ENCODE measurements around the gene SHKBP1.
"Not testable (repeated sequence)": the region's sequence is repeated elsewhere in the genome, so short reads cannot be mapped to it uniquely, and the experiment has no call there.

Gene SHKBP1

GRCh38 chr19:40616178-40616577 lies 39.5 kb downstream of the SHKBP1 start:
- DNase-seq, result no peak

GRCh38 chr19:40616941-40617340 lies 40.3 kb downstream of the SHKBP1 start:
- no peak for DNase-seq

- DNase-seq, result no peak
Measured at GRCh38 chr19:40617961-40618360, 41.3 kb downstream of the SHKBP1 start.

DNA sequence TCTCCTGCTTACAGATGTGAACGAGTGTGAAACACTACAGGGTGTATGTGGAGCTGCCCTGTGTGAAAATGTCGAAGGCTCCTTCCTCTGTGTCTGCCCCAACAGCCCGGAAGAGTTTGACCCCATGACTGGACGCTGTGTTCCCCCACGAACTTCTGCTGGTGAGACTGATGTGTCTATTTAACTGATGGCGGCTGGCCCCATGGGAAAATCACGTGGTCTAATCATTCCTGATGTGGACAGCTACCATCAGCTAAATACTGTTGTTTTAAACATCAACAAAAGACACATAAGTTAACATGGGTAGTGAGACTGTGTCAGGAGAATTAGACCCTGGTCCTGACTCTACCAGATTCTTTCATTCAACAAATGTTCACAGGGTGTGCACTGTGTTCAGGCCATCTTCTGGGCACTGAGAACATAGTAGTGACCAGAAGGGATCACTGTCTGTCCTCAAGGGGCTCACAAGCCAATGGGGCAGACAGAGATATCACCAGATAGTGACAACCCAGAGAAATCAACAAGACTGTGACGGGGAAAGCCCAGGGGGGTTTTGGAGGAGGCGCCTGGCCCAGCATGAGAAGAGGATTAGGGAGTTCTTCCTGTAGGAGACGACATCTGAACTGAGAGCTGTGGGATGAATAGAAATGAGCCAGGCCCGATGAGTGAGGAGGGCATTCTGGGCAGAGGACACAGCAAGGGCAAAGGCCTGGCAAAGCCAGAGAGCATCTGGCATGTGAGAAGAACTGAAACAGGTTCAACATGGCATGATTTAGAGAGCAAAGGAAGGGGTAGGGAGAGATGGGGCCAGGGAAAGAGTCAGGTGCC lies 42.9 kb downstream of the SHKBP1 start:
- no peak for DNase-seq

GRCh38 chr19:40620161-40620485 lies 43.5 kb downstream of the SHKBP1 start:
- DNase-seq, result no peak

DNA sequence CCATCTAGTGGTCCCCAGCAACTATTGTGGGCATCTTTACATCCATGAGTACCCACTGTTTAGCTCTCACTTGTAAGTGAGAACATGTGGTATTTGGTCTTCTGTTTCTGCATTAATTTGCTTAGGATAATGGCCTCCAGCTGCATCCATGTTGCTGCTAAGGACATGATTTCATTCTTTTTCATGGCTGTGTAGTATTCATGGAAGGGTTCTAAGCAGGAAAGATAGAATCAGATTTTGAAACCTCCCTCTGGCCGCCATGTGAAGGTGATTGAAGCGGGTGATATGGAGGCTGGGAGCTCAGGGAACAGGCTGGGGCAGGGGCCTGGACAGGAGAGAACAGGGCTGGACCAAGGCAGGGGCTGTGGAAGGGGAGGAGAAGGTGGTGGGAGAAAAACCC lies 44.6 kb downstream of the SHKBP1 start:
- no peak for DNase-seq

DNA sequence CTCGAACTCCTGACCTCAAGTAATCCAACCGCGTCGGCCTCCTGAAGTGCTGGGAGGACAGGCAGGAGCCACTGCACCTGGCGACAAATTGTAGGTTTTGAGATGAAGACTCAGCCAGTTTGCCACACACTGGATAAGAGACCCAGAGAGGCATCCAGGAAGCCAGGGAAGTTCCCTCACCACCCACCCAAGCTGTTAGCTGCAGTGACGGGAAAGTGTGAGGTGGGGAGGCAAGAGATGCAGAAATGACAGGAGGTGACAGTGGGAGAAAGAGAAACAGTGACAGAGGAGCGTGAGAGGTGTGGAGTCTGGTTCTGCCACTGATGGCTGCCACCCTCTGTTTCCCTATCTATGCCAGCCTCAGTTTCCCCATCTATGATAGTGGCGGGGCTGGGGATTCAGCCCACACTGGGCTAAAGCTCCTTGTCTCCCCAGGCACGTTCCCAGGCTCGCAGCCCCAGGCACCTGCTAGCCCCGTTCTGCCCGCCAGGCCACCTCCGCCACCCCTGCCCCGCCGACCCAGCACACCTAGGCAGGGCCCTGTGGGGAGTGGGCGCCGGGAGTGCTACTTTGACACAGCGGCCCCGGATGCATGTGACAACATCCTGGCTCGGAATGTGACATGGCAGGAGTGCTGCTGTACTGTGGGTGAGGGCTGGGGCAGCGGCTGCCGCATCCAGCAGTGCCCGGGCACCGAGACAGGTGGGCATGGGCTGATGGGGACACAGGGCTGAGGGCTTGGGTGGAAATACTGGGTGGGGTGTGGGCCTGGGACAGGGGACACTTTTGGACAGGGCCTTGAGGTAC lies 45.5 kb downstream of the SHKBP1 start:
- no peak for DNase-seq

- no peak for DNase-seq
Measured at GRCh38 chr19:40622773-40623075, 46.1 kb downstream of the SHKBP1 start.

DNA sequence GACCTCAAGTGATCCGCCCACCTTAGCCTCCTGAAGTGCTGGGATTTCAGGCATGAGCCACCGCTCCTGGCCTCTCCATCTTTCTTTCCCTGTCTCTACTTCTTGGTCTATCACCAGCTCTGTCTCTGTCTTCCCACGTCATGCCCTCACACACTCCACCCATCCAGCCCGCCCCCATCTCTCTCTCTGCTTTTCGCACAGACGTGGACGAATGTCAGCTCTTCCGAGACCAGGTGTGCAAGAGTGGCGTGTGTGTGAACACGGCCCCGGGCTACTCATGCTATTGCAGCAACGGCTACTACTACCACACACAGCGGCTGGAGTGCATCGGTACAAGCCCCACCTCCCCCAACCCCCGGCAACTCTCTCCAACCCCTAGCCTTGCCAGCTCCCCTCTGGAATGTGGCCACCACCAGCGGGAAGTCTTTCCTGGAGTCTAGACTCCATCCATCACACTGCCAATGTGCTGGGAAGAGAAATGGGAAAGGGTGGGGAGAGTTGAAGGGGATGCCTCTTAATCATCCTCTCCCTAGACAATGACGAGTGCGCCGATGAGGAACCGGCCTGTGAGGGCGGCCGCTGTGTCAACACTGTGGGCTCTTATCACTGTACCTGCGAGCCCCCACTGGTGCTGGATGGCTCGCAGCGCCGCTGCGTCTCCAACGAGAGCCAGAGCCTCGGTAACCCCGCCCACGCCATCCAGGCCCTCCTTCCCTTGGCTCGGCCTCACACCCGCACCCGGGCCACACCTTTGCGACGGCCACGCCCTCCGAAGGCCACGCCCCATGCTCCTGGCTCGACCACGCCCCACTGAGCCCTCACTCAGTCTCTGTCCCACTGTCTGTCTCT lies 47.0 kb downstream of the SHKBP1 start:
- no peak for DNase-seq

GRCh38 chr19:40624369-40625153 lies 47.9 kb downstream of the SHKBP1 start:
- not testable (repeated sequence) for DNase-seq

GRCh38 chr19:40625406-40626120 lies 48.9 kb downstream of the SHKBP1 start:
- DNase-seq, result no peak

- no peak for DNase-seq
Measured at GRCh38 chr19:40626918-40627317, 50.2 kb downstream of the SHKBP1 start.

DNA sequence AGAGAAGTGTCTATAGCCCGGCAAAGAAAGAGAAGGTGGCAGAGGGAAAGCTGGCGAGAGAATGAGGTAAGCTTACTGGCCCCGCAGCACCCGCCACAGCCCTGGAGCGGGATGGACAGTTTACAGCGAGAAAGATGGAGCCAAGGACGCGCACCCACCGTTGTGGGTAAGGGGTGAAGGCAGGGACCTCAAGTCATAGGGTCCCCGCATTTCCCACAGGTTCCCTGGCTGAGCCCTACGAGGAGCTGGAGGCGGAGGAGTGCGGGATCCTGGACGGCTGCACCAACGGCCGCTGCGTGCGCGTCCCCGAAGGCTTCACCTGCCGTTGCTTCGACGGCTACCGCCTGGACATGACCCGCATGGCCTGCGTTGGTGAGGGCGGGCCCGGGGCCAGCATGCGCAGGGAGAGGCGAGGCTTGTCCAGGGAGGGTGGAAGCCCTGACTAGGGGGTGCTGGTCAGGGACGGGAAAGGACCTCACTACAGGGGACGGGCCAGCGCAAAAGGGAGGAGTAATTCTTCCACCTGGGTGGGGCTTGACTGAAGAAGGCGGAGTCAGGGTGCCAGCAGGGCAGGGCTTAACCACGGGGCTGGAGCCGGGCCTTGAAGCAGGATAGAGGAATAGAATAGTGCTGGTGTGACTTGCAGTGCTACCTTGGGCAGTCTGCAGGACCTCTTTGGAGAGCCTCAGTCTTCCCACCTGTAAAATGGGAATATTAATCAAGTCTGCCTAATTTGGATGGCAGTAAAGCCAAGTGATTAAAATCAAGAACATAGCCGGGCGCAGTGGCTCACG lies 51.0 kb downstream of the SHKBP1 start:
- no peak for DNase-seq

- DNase-seq, result no peak
Measured at GRCh38 chr19:40629346-40629745, 52.7 kb downstream of the SHKBP1 start.

- no peak for DNase-seq
Measured at GRCh38 chr19:40630571-40631160, 54.0 kb downstream of the SHKBP1 start.

- no peak for DNase-seq
Measured at GRCh38 chr19:40632311-40633036, 55.8 kb downstream of the SHKBP1 start.

DNA sequence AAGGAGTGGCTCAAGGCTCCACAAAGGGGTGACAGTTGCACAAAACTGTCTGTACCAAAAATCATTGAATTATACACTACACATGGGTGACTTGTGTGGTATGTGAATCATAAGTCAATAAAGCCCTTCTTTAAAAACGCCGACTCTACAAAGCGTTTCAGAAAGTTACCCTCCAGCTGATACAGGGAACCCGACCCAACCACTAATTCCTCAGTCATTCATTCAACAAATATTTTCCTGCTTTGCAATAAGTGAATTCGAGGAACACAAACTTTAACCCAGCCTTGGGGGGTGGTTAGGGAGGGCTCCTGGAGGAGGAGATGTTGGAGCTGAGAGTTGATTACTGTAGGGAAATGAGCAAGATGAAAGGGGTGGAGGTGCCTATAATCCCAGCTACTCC lies 56.5 kb downstream of the SHKBP1 start:
- no peak for DNase-seq

DNA sequence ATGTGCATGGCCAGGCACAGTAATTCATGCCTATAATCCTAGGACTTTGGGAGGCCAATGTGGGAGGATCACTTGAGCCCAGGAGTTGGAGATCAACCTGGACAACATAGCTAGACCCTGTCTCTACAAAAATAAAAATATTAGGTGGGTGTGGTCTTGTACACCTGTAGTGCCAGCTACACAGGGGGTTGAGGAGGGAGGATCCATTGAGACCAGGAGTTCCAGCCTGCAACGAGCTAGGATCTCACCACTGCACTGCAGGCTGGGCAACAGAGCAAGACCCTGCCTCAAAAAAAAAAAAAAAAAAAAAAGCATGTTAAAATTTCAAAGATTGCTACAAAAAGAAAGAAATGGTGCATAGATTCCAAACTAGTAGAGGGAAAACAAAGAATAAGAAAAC lies 61.7 kb downstream of the SHKBP1 start:
- DNase-seq, result no peak

DNA sequence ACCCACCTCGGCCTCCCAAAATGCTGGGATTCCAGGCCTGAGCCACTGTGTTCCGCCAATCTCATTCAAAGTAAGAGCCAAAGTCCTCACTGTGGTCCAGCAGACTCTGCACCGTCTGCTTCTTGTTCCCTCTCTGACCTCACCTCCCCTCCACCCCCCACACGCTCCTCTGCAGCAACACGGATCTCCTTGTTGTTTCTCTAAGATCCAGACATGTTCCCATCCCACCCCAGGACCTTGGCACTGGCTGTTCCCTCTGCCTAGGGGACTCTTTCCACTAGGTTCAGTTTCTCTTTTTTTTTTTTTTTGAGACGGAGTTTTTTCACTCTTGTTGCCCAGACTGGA lies 62.9 kb downstream of the SHKBP1 start:
- no peak for DNase-seq

DNA sequence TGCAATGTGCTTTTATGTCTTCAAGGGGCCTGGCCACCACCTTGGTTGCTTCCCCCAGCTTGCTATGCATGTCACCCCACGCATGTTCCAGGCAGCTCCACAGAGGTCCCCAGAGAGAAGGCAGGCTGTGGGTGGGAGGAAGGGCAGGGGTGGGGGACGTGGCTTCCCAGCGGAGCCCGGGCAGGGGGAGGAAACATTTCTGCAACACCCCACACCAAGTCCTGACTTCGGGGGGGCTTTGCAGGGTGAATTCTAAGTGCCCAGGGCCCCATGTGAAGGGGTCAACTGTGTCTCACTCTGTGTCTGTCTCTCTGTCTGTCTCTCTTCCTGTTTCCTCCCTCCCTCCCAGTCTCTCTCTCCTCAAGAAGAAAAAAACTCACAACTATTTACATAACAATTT lies 64.1 kb downstream of the SHKBP1 start:
- DNase-seq, result no peak
